Measurements from ENCODE around the gene MTHFR.
A peak's percentile ranks its signal among the peaks of the same experiment; 100 is the strongest.

DNA sequence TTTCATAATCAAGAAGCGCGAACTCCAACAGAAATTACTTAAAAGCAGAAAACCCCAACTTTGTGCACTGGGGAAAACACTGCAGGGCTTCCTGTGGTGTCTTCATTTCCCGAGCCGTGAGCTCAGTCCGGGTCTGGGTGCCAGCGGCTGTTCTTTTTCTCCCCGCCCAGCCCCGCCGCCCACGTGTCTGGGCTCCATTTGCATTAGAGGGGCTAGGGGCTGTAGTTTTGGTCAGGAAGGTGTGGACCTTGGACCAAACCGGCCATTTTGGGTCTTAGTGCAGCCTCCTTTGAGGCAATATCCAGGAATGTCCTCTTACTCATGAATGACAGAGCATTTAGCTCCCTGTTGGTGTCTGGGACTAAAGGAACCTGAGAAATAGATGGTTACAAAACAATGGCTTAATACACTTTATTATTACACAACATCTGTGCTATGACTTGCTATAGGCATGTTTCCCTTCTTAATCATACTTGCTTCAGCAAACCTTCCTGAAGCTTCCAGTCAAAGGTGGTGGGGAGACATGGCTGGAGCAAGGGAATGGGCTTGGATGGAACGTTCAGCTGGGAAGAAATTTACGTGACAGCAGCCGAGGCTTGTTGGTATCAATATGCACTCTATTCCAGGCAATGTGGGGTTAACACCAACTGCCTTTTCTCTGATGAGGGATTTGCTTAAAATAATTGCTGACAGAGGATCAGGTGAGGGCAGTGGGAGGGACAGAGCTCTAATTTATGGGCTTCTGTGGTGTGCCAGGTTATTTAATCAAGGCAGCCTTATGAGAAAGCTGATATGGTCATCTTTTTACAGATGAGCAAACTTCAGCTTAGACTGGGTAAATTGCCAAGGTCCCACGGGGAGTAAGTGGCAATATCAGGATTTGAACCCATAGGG, 68.8 kb downstream of the MTHFR start:
- TF ChIP-seq EP300 (IDR thresholded peaks at IDR 0.05): no peak
- TF ChIP-seq, protein P1, sequence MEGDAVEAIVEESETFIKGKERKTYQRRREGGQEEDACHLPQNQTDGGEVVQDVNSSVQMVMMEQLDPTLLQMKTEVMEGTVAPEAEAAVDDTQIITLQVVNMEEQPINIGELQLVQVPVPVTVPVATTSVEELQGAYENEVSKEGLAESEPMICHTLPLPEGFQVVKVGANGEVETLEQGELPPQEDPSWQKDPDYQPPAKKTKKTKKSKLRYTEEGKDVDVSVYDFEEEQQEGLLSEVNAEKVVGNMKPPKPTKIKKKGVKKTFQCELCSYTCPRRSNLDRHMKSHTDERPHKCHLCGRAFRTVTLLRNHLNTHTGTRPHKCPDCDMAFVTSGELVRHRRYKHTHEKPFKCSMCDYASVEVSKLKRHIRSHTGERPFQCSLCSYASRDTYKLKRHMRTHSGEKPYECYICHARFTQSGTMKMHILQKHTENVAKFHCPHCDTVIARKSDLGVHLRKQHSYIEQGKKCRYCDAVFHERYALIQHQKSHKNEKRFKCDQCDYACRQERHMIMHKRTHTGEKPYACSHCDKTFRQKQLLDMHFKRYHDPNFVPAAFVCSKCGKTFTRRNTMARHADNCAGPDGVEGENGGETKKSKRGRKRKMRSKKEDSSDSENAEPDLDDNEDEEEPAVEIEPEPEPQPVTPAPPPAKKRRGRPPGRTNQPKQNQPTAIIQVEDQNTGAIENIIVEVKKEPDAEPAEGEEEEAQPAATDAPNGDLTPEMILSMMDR (IDR thresholded peaks at IDR 0.05): no peak
- peak in 1 of 4 donors; percentile 57 for TF ChIP-seq POLR2AphosphoS5 (IDR thresholded peaks at IDR 0.05)

Data from sigmoid colon (tissue), 4 donors.